ENCODE data around the gene ZKSCAN5. TPM values are rescaled to one million over a fixed set of nuclear protein-coding genes. Genes with fewer than 3 reads are reported as not detected.

The ZKSCAN5 gene
- total RNA-seq, 1 experiment from 2014 or later: 15.5 TPM

DNA sequence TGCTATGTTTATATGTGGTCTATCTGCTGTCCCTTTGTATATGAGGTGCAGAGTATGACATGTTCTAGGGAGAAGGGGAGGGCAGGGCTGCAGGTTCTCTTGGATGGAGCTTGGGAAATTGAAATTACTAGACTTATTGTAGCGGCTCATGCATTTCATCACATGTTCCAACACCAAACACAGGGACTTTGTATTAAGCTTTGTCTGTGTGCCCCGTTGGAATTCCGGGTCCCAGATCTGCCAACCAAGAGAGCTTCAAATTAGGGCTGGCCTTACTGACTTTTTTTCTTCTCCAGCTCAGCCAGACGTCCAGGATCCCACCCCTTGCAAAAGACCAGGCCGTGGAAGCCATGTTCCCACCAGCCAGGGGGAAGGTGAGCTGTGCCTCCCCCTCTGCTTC lies 28.4 kb upstream of the ZKSCAN5 start (continued):
- TF ChIP-seq ZNF219 (CRISPR knock-in tag; IDR thresholded peaks at IDR 0.05; ENCODE audit: borderline replicate concordance) (no peak), ZNF263 (CRISPR knock-in tag; IDR thresholded peaks at IDR 0.05; ENCODE audit: low read depth) (no peak)

DNA sequence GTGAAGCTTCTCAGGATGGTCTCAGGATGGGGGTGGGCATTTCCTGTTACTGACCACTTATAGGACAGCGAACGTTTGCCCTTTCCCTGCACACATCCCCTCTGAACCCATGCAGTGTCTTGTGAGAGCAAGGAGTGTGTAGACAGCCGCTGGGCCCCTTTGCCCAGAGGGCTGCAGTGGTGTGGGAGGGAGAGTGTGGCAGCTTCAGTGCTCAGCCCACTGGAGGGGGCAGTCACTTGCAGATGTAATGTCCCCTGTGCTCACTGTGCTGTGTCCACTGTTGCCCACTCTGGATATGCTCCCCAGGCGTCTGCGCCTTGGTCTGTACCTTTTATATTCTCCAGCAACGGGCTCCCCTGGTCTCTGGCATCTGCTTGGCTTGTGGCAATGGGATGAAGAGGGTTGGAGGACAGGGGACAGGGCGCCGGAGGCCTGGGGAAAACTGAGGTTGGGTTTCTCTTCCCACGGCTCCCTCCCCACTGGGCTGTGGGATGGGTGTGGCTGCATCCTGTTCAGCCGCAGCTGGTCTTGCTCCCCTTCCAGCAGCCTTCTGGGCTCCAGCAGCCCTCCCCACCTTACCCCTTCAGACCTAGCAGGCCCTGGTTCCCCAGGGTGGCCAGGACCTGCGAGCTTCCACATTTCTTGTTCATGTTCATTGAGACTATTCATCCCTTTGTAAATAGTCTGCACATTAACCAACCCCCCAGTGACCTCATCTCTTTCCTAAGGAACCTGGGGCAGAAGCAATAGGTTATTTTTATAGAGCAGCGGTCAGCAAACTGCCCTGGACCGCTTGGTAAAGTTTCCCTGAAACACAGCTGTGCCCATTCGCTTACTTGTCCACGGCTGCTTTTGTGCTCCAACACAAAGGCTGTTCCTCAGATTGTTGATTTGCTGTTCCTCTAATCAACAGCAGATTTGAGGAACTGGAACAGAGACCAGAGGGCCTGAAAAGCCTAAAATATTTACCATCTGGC lies 25.7 kb upstream of the ZKSCAN5 start:
- Mint-ChIP-seq H3K27ac (no peak overlapping the region), H3K36me3 (peaks cover 35% of the 10 kb centered on the region), H3K4me3 (no peak overlapping the region), H3K9me3 (no peaks in the 10 kb centered on the region), H3K4me1 (peaks cover 2% of the 10 kb centered on the region; the same call in 1 of the 2 replicates), H3K27me3 (ENCODE audit: low read depth) (no peaks in the 10 kb centered on the region)
- DNase-seq (ENCODE audit: low spot score) (no peak), ATAC-seq (no peak)
- POLR2A ChIA-PET: interaction anchor here (0.6 kb wide), 1 partner anchor 12 kb away, joined by 3 read pairs; no protein-coding TSS in a partner anchor
- CTCF ChIA-PET: no interaction called here
- TF ChIP-seq, protein P1, sequence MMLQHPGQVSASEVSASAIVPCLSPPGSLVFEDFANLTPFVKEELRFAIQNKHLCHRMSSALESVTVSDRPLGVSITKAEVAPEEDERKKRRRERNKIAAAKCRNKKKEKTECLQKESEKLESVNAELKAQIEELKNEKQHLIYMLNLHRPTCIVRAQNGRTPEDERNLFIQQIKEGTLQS (CRISPR knock-in tag; conservative IDR thresholded peaks at IDR 0.05): no peak
- TF ChIP-seq ZNF671 (CRISPR knock-in tag; IDR thresholded peaks at IDR 0.05): no peak
- no peak for TF ChIP-seq JUN (CRISPR knock-in tag; IDR thresholded peaks at IDR 0.05)

DNA sequence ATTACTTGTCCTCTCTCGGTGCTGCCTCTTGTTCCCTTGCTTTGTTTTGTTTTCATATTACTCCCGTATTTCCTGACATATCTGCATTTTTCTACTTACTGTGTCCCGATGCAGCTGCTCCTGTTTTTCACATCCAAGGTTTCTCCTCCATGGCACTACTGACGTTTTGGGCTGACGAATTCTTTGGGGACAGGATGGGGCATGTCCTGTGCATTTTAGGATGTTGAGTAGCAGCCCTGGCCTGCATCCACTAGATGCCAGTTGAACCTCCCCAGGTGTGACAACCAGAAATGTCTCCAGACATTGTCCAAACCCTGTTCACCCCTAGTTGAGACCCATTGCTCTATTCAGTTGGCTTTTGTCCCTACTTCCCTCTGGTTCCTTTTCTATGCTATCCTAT lies 19.4 kb upstream of the ZKSCAN5 start:
- peaks cover 24% of the 10 kb centered on the region for H3K36me3 Mint-ChIP-seq
- ChIA-PET CTCF (no interaction called here), POLR2A (no interaction called here)
- H3K4me1 Mint-ChIP-seq: no peaks in the 10 kb centered on the region
- ATAC-seq: no peak
- no peaks in the 10 kb centered on the region for H3K9me3 Mint-ChIP-seq
- H3K4me3 Mint-ChIP-seq: no peak overlapping the region
- H3K27ac Mint-ChIP-seq: peak overlapping the region; percentile 61
- TF ChIP-seq SP1 (CRISPR knock-in tag; conservative IDR thresholded peaks at IDR 0.05) (no peak), EMX1 (CRISPR knock-in tag; IDR thresholded peaks at IDR 0.05) (no peak), NFE2L1 (CRISPR knock-in tag; IDR thresholded peaks at IDR 0.05) (no peak), ZNF232 (CRISPR knock-in tag; IDR thresholded peaks at IDR 0.05) (no peak)
- TF ChIP-seq, protein P2, sequence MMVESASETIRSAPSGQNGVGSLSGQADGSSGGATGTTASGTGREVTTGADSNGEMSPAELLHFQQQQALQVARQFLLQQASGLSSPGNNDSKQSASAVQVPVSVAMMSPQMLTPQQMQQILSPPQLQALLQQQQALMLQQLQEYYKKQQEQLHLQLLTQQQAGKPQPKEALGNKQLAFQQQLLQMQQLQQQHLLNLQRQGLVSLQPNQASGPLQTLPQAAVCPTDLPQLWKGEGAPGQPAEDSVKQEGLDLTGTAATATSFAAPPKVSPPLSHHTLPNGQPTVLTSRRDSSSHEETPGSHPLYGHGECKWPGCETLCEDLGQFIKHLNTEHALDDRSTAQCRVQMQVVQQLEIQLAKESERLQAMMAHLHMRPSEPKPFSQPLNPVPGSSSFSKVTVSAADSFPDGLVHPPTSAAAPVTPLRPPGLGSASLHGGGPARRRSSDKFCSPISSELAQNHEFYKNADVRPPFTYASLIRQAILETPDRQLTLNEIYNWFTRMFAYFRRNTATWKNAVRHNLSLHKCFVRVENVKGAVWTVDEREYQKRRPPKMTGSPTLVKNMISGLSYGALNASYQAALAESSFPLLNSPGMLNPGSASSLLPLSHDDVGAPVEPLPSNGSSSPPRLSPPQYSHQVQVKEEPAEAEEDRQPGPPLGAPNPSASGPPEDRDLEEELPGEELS (CRISPR knock-in tag; IDR thresholded peaks at IDR 0.05): no peak
- TF ChIP-seq, protein P3, sequence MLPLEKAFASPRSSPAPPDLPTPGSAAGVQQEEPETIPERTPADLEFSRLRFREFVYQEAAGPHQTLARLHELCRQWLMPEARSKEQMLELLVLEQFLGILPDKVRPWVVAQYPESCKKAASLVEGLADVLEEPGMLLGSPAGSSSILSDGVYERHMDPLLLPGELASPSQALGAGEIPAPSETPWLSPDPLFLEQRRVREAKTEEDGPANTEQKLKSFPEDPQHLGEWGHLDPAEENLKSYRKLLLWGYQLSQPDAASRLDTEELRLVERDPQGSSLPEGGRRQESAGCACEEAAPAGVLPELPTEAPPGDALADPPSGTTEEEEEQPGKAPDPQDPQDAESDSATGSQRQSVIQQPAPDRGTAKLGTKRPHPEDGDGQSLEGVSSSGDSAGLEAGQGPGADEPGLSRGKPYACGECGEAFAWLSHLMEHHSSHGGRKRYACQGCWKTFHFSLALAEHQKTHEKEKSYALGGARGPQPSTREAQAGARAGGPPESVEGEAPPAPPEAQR (CRISPR knock-in tag; IDR thresholded peaks at IDR 0.05): no peak
- TF ChIP-seq, protein P4, sequence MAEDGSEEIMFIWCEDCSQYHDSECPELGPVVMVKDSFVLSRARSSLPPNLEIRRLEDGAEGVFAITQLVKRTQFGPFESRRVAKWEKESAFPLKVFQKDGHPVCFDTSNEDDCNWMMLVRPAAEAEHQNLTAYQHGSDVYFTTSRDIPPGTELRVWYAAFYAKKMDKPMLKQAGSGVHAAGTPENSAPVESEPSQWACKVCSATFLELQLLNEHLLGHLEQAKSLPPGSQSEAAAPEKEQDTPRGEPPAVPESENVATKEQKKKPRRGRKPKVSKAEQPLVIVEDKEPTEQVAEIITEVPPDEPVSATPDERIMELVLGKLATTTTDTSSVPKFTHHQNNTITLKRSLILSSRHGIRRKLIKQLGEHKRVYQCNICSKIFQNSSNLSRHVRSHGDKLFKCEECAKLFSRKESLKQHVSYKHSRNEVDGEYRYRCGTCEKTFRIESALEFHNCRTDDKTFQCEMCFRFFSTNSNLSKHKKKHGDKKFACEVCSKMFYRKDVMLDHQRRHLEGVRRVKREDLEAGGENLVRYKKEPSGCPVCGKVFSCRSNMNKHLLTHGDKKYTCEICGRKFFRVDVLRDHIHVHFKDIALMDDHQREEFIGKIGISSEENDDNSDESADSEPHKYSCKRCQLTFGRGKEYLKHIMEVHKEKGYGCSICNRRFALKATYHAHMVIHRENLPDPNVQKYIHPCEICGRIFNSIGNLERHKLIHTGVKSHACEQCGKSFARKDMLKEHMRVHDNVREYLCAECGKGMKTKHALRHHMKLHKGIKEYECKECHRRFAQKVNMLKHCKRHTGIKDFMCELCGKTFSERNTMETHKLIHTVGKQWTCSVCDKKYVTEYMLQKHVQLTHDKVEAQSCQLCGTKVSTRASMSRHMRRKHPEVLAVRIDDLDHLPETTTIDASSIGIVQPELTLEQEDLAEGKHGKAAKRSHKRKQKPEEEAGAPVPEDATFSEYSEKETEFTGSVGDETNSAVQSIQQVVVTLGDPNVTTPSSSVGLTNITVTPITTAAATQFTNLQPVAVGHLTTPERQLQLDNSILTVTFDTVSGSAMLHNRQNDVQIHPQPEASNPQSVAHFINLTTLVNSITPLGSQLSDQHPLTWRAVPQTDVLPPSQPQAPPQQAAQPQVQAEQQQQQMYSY (CRISPR knock-in tag; IDR thresholded peaks at IDR 0.05): no peak
- TF ChIP-seq, protein P5, sequence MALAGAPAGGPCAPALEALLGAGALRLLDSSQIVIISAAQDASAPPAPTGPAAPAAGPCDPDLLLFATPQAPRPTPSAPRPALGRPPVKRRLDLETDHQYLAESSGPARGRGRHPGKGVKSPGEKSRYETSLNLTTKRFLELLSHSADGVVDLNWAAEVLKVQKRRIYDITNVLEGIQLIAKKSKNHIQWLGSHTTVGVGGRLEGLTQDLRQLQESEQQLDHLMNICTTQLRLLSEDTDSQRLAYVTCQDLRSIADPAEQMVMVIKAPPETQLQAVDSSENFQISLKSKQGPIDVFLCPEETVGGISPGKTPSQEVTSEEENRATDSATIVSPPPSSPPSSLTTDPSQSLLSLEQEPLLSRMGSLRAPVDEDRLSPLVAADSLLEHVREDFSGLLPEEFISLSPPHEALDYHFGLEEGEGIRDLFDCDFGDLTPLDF (CRISPR knock-in tag; IDR thresholded peaks at IDR 0.05): no peak
- TF ChIP-seq, protein P6, sequence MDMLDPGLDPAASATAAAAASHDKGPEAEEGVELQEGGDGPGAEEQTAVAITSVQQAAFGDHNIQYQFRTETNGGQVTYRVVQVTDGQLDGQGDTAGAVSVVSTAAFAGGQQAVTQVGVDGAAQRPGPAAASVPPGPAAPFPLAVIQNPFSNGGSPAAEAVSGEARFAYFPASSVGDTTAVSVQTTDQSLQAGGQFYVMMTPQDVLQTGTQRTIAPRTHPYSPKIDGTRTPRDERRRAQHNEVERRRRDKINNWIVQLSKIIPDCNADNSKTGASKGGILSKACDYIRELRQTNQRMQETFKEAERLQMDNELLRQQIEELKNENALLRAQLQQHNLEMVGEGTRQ (CRISPR knock-in tag; IDR thresholded peaks at IDR 0.05): no peak
- TF ChIP-seq, protein P7, sequence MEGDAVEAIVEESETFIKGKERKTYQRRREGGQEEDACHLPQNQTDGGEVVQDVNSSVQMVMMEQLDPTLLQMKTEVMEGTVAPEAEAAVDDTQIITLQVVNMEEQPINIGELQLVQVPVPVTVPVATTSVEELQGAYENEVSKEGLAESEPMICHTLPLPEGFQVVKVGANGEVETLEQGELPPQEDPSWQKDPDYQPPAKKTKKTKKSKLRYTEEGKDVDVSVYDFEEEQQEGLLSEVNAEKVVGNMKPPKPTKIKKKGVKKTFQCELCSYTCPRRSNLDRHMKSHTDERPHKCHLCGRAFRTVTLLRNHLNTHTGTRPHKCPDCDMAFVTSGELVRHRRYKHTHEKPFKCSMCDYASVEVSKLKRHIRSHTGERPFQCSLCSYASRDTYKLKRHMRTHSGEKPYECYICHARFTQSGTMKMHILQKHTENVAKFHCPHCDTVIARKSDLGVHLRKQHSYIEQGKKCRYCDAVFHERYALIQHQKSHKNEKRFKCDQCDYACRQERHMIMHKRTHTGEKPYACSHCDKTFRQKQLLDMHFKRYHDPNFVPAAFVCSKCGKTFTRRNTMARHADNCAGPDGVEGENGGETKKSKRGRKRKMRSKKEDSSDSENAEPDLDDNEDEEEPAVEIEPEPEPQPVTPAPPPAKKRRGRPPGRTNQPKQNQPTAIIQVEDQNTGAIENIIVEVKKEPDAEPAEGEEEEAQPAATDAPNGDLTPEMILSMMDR (IDR thresholded peaks at IDR 0.05): no peak
- TF ChIP-seq, protein P1 (CRISPR knock-in tag; conservative IDR thresholded peaks at IDR 0.05): no peak
- TF ChIP-seq, protein P8, sequence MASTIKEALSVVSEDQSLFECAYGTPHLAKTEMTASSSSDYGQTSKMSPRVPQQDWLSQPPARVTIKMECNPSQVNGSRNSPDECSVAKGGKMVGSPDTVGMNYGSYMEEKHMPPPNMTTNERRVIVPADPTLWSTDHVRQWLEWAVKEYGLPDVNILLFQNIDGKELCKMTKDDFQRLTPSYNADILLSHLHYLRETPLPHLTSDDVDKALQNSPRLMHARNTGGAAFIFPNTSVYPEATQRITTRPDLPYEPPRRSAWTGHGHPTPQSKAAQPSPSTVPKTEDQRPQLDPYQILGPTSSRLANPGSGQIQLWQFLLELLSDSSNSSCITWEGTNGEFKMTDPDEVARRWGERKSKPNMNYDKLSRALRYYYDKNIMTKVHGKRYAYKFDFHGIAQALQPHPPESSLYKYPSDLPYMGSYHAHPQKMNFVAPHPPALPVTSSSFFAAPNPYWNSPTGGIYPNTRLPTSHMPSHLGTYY (CRISPR knock-in tag; IDR thresholded peaks at IDR 0.05): no peak
- no peak for DNase-seq (ENCODE audit: low spot score)
- no peaks in the 10 kb centered on the region for H3K27me3 Mint-ChIP-seq (ENCODE audit: low read depth)
